Breast epithelium (tissue), 3 donors: ENCODE data around the gene SYK.

Source experiments
- POLR2A ChIP-seq: fragments of 450-650 bp; IDR thresholded peaks from one replicate; pipeline ENCODE4 v1.6.1; 2016; ENCODE audit warnings: antibody characterized with exemption, mild to moderate bottlenecking, moderate library complexity
- POLR2AphosphoS5 ChIP-seq, 3 donors: sonication (generic); formaldehyde crosslinking; IDR thresholded peaks; one replicate each; pipeline ENCODE4 v1.6.1; 2017; ENCODE audit warnings: antibody characterized with exemption in 3 of 3
- TF ChIP-seq, protein P1 (sequence below), 3 donors: fragments of 450-650 bp; IDR thresholded peaks; one replicate each; pipeline ENCODE4 v1.5.1; 2016 to 2017; ENCODE audit warnings: antibody characterized with exemption in 3 of 3, mild to moderate bottlenecking in 3 of 3, moderate library complexity in 3 of 3

DNA sequence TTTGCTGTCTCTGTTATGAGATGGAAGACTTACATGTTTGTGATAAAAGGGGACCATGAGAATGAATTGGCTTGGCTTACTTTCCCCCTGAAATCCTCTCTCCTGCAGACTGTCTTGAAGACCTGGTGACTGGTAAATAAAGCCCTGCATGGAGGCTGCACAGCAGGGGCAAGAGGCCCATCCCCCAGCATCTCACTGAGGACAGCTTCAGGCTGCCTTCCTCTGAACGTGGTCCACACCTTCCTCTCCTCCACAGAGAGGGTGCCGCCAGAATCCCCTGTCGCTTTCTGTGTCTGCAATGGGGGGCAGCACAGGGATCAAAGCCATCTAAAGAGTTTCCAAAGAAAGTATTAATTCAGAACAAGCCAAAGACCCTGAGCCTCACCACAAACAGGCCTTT, 94.6 kb downstream of the SYK start:
- TF ChIP-seq, protein P1, sequence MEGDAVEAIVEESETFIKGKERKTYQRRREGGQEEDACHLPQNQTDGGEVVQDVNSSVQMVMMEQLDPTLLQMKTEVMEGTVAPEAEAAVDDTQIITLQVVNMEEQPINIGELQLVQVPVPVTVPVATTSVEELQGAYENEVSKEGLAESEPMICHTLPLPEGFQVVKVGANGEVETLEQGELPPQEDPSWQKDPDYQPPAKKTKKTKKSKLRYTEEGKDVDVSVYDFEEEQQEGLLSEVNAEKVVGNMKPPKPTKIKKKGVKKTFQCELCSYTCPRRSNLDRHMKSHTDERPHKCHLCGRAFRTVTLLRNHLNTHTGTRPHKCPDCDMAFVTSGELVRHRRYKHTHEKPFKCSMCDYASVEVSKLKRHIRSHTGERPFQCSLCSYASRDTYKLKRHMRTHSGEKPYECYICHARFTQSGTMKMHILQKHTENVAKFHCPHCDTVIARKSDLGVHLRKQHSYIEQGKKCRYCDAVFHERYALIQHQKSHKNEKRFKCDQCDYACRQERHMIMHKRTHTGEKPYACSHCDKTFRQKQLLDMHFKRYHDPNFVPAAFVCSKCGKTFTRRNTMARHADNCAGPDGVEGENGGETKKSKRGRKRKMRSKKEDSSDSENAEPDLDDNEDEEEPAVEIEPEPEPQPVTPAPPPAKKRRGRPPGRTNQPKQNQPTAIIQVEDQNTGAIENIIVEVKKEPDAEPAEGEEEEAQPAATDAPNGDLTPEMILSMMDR (IDR thresholded peaks at IDR 0.05): no peak
- TF ChIP-seq POLR2A (no peak), POLR2AphosphoS5 (IDR thresholded peaks at IDR 0.05) (no peak)
